Left renal cortex interstitium (tissue), 4 donors: Measurements from ENCODE around the gene CEP55. TPM values are rescaled to one million over a fixed set of nuclear protein-coding genes. Genes with fewer than 3 reads are reported as not detected.
"Not testable (repeated sequence)": the region's sequence is repeated elsewhere in the genome, so short reads cannot be mapped to it uniquely, and the experiment has no call there.

ENCODE experiments used
- DNase-seq, 4 donors: peaks; one replicate each; pipeline ENCODE4 v3.0.0-alpha.2; 2013; ENCODE audit warnings: low read depth in 4 of 4, low spot score in 2 of 4, missing footprints in 1 of 4
- polyA plus RNA-seq, 4 donors: library from polyadenylated mRNA; unstranded; fragments of 120-200 nt; gene quantifications; one replicate each; pipeline ENCODE4 v1.2.1, GENCODE V29; 2013; ENCODE audit not compliant: insufficient read length in 4 of 4

The CEP55 gene
- 10 to 100 TPM; 12.9 to 15.0 (median 14.5) TPM for polyA plus RNA-seq

DNA sequence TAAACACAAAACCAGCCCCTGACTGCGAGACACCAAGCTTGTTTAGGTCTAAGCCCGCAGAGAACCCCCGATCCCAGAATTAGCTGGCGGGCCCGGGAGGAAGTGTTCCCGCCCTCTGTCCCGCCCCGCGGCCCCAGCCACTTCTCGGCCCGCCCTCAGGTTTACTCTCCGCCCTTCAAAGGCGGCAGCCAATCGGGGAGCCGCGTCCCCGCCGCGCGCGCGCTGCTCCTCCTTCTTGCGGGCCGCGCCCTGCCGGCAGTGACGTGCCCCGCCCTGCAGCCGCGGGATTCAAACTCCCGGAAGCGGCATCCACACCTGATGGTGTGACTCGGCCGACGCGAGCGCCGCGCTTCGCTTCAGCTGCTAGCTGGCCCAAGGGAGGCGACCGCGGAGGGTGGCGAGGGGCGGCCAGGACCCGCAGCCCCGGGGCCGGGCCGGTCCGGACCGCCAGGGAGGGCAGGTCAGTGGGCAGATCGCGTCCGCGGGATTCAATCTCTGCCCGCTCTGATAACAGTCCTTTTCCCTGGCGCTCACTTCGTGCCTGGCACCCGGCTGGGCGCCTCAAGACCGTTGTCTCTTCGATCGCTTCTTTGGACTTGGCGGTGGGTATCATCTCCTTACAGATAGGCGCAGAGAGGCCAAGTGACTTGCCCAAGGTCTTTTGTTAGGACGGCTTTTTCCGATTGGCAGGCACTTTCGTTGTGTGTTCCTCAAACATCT, at the start of gene CEP55:
TSS of gene CEP55 (plus strand) at position 291 of the 720 bp plus-strand sequence. CDS start 3,440 bp downstream, outside the sequence.
- peak; percentile 70 to 88 (median 84) for DNase-seq

DNA sequence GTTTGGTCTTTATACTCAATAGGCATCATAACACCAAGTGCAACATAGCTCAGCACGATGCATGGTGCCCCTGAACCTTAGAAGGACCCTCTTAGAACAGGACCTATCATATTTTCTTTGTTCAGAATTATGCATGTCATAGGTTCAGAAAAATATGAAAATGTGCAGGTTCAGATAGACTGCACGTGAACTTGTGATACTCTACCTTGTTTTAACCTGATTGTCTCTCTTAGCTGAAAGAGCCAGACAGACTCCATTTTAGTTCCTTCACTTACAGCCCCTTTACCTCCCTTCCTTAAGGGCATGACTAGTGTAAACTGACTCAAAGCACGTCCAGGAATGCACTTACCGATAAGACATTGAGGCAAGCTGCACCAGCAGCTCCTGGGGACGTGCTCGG, 49.4 kb upstream of the CEP55 start:
- no peak for DNase-seq

DNA sequence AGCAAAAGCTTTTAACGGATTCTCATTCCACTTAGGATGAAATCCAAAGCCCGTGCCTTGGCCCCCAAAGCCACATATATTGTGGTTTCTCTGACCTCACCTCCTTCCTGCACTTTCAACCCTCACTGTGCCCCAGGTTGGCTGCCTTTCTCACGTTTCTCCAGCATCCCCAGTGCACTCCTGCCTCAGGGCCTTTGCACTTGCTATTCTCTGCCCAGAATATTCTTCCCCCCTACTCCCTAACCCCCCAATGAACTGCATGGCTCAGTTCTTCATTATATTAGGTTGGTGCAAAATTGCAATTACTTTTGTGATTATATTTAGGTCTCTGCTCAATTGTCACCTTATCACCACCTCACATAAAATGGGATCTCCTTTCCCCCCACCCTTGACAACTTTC, 48.4 kb upstream of the CEP55 start:
- DNase-seq: no peak

- no peak for DNase-seq
These were observed 45.0 kb upstream of the CEP55 start for GRCh38 chr10:93451244-93451947.

DNA sequence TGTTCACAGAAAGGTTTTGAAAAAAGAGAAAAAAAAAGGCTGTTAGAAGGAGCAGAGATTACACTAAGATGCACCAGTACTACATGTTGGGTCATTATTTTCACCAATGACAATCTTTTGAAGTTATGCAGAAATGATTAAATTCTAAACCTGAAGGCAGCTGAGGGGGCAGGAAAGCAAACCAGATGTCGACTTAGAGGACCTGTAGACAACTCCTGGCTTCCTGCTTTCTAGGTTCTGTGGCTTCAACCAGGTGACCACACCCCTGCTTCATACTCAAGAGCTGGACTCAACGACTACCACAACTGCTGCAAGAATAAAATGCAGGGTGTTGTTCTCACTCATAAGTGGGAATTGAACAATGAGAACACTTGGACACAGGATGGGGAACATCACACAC, 44.3 kb upstream of the CEP55 start:
- no peak for DNase-seq

- no peak for DNase-seq
These were observed 42.3 kb upstream of the CEP55 start for GRCh38 chr10:93454146-93454545.

DNA sequence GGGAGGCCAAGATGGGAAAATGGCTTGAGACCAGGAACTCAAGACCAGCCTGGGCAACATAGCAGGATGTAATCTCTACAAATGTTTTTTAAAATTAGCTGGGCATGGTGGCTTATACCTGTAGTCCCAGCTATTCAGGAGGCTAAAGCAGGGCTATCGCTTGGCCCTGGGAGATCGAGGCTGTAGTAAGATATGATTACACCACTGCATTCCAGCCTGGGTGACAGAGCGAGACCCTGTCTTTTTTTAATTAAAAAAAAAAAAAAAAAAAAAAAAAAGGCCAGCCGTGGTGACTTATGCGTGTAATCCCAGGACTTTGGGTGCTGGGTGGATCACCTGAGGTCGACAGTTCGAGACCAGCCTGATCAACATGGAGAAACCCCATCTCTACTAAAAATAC, 41.7 kb upstream of the CEP55 start:
- no peak for DNase-seq

- no peak for DNase-seq
These were observed 39.9 kb upstream of the CEP55 start for GRCh38 chr10:93456480-93456879.

- DNase-seq: no peak
These were observed 38.9 kb upstream of the CEP55 start for GRCh38 chr10:93457511-93457910.

GRCh38 chr10:93458821-93459257, 37.6 kb upstream of the CEP55 start:
- peak in 1 of 4 donors; percentile 84 for DNase-seq

- DNase-seq: no peak
These were observed 36.9 kb upstream of the CEP55 start for GRCh38 chr10:93459466-93459865.

DNA sequence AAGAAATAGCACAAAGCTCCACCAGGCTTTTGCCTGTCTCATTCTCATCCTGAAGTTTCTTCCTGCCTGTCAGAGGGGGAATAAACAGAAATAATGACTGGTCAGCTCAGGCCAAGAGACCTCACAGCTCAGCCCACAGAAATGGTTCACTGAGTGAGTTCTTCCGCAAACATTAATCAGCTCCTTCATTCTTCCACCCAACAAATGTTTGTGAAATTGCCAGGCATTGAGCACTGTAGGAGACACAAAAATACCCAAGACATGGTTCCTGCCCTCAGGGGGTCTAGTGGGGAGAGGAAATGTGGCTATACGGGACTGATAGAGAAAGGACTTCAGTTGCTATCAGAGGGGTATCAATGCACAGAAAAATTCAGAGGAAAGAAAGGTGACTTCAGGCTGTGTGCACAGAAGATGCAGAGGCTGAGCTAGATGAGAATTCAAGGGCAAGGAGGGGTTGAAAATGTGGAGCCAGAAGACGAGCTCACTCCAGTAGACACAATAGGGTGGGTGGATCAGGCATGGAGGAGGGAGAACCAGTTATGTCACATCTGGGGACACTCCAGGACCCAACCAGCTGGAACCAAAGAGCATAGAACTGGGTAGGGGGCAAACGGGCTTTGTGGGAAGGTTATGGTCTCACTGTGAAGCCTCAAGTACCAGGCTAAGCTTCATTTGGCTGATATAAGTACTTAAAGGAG, 35.2 kb upstream of the CEP55 start:
- no peak for DNase-seq

DNA sequence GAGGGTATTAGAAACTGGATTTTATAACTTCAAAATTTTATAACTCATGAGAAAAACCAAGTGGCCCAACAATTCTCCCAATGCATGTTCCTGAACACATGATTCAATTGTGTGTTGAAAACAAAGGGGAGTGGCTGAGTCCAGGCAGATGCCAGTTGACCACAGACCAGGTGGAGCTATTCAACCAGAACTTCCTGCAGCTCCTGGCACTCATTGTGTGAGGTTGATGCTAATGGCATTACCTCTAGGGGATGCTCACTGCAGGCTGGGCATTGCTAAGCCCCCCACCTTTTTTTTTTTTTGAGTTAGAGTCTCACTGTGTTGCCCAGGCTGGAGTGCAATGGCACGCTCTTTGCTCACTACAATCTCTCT, 34.6 kb upstream of the CEP55 start:
- no peak for DNase-seq

- DNase-seq: no peak
These were observed 34.0 kb upstream of the CEP55 start for GRCh38 chr10:93462371-93462770.

GRCh38 chr10:93462881-93463280, 33.5 kb upstream of the CEP55 start:
- no peak for DNase-seq

GRCh38 chr10:93463723-93464476, 32.5 kb upstream of the CEP55 start:
- DNase-seq: no peak

GRCh38 chr10:93464776-93465388, 31.5 kb upstream of the CEP55 start:
- no peak for DNase-seq

- no peak for DNase-seq
These were observed 30.4 kb upstream of the CEP55 start for GRCh38 chr10:93465806-93466675.

- DNase-seq: not testable (repeated sequence)
These were observed 28.8 kb upstream of the CEP55 start for GRCh38 chr10:93467635-93468034.
